ENCODE measurements around the gene EOLA1. TPM values are rescaled to one million over a fixed set of nuclear protein-coding genes. Genes with fewer than 3 reads are reported as not detected.
"Not testable (repeated sequence)": the region's sequence is repeated elsewhere in the genome, so short reads cannot be mapped to it uniquely, and the experiment has no call there.

The EOLA1 gene
- total RNA-seq, 1 donor from 2014 or later: 17.8 TPM

DNA sequence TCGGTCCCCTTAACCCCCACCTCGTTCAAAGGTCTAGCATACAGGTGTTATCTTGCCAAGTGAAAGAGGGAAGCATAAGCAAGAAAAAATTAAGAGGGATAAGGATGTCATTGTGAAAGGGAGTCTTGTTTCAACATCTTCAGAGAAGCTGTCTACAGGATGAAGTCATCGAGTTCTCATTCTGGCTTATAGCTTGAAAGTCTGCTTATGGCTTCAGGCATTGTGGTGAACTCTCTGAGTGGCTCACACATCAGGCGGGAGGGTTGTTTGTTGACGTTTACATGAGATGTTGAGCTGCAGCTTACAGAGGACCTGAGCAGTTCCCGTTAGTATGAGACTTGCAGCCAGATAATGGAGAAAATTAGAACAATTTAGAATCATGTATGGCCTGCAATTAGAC is 29.9 kb downstream of the EOLA1 start:
- no peak for DNase-seq (ENCODE audit: low spot score, unreplicated experiment)
- Mint-ChIP-seq H3K27me3 (no peaks in the 10 kb centered on the region), H3K36me3 (ENCODE audit: insufficient read depth) (no peaks in the 10 kb centered on the region), H3K27ac (no peak overlapping the region), H3K9me3 (ENCODE audit: low read depth) (no peaks in the 10 kb centered on the region), H3K4me3 (ENCODE audit: low read depth) (no peak overlapping the region), H3K4me1 (ENCODE audit: low read depth) (peaks cover 8% of the 10 kb centered on the region)
- TF ChIP-seq, protein P1, sequence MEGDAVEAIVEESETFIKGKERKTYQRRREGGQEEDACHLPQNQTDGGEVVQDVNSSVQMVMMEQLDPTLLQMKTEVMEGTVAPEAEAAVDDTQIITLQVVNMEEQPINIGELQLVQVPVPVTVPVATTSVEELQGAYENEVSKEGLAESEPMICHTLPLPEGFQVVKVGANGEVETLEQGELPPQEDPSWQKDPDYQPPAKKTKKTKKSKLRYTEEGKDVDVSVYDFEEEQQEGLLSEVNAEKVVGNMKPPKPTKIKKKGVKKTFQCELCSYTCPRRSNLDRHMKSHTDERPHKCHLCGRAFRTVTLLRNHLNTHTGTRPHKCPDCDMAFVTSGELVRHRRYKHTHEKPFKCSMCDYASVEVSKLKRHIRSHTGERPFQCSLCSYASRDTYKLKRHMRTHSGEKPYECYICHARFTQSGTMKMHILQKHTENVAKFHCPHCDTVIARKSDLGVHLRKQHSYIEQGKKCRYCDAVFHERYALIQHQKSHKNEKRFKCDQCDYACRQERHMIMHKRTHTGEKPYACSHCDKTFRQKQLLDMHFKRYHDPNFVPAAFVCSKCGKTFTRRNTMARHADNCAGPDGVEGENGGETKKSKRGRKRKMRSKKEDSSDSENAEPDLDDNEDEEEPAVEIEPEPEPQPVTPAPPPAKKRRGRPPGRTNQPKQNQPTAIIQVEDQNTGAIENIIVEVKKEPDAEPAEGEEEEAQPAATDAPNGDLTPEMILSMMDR (IDR thresholded peaks at IDR 0.05; ENCODE audit: unreplicated experiment): no peak

DNA sequence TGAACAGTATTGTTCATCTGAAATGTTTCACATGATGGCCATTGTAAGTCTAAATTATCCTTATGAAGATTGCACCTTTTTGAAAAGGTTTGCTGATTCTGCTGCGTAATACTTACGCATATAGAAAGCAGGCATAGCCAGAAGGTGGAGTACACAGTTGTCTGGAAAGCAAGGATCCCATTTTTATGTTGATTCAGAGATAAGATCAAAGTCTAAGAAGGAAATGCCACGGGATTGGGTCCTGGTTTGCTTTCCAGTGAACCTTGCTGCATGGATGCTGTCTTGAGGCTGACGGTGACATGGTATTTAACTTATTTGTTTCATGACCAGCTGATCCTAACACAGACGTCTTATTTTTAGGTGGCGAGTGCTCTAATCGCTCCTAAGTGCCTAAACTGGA is 31.0 kb downstream of the EOLA1 start:
- Mint-ChIP-seq H3K4me3 (ENCODE audit: low read depth) (no peak overlapping the region), H3K27me3 (no peaks in the 10 kb centered on the region), H3K9me3 (ENCODE audit: low read depth) (no peaks in the 10 kb centered on the region), H3K36me3 (ENCODE audit: insufficient read depth) (no peaks in the 10 kb centered on the region), H3K27ac (no peak overlapping the region), H3K4me1 (ENCODE audit: low read depth) (peaks cover 8% of the 10 kb centered on the region)
- DNase-seq (ENCODE audit: low spot score, unreplicated experiment): no peak
- TF ChIP-seq, protein P1 (IDR thresholded peaks at IDR 0.05; ENCODE audit: unreplicated experiment): no peak

GRCh38 chrX:149572743-149573142 is 31.9 kb downstream of the EOLA1 start:
- TF ChIP-seq, protein P1 (IDR thresholded peaks at IDR 0.05; ENCODE audit: unreplicated experiment): no peak
- H3K27me3 Mint-ChIP-seq: no peaks in the 10 kb centered on the region
- H3K4me3 Mint-ChIP-seq (ENCODE audit: low read depth): no peak overlapping the region

GRCh38 chrX:149573456-149573855 is 32.6 kb downstream of the EOLA1 start:
- not testable (repeated sequence) for H3K36me3 Mint-ChIP-seq (ENCODE audit: insufficient read depth); H3K4me1 Mint-ChIP-seq (ENCODE audit: low read depth); DNase-seq (ENCODE audit: low spot score, unreplicated experiment)

More at GRCh38 chrX:149572743-149573142, 31.9 kb downstream of the EOLA1 start:
- H3K9me3 Mint-ChIP-seq (ENCODE audit: low read depth): no peaks in the 10 kb centered on the region
- no peaks in the 10 kb centered on the region for H3K4me1 Mint-ChIP-seq (ENCODE audit: low read depth)
- no peak for DNase-seq (ENCODE audit: low spot score, unreplicated experiment)
- H3K27ac Mint-ChIP-seq: no peak overlapping the region
- no peaks in the 10 kb centered on the region for H3K36me3 Mint-ChIP-seq (ENCODE audit: insufficient read depth)

GRCh38 chrX:149585631-149586030 is 44.8 kb downstream of the EOLA1 start:
- H3K36me3 Mint-ChIP-seq (ENCODE audit: insufficient read depth); DNase-seq (ENCODE audit: low spot score, unreplicated experiment); H3K4me3 Mint-ChIP-seq (ENCODE audit: low read depth); H3K27me3 Mint-ChIP-seq; H3K27ac Mint-ChIP-seq; H3K4me1 Mint-ChIP-seq (ENCODE audit: low read depth); H3K9me3 Mint-ChIP-seq (ENCODE audit: low read depth): not testable (repeated sequence)

More at GRCh38 chrX:149573456-149573855, 32.6 kb downstream of the EOLA1 start:
- not testable (repeated sequence) for H3K4me3 Mint-ChIP-seq (ENCODE audit: low read depth); H3K9me3 Mint-ChIP-seq (ENCODE audit: low read depth); H3K27me3 Mint-ChIP-seq; H3K27ac Mint-ChIP-seq

- DNase-seq (ENCODE audit: low spot score, unreplicated experiment); H3K9me3 Mint-ChIP-seq (ENCODE audit: low read depth); H3K4me1 Mint-ChIP-seq (ENCODE audit: low read depth); H3K27ac Mint-ChIP-seq; H3K4me3 Mint-ChIP-seq (ENCODE audit: low read depth); H3K27me3 Mint-ChIP-seq; H3K36me3 Mint-ChIP-seq (ENCODE audit: insufficient read depth): not testable (repeated sequence)
Observed at GRCh38 chrX:149587359-149587758, 46.5 kb downstream of the EOLA1 start, which contains the start of gene MAGEA9B. MAGEA9B (minus strand) TSS chrX:149587459; CDS start chrX:149583179, 4,280 bp downstream.

GRCh38 chrX:149590993-149591392 is 50.2 kb downstream of the EOLA1 start:
- H3K4me1 Mint-ChIP-seq (ENCODE audit: low read depth); H3K27me3 Mint-ChIP-seq; H3K4me3 Mint-ChIP-seq (ENCODE audit: low read depth); H3K36me3 Mint-ChIP-seq (ENCODE audit: insufficient read depth); DNase-seq (ENCODE audit: low spot score, unreplicated experiment); H3K9me3 Mint-ChIP-seq (ENCODE audit: low read depth); H3K27ac Mint-ChIP-seq: not testable (repeated sequence)

DNA sequence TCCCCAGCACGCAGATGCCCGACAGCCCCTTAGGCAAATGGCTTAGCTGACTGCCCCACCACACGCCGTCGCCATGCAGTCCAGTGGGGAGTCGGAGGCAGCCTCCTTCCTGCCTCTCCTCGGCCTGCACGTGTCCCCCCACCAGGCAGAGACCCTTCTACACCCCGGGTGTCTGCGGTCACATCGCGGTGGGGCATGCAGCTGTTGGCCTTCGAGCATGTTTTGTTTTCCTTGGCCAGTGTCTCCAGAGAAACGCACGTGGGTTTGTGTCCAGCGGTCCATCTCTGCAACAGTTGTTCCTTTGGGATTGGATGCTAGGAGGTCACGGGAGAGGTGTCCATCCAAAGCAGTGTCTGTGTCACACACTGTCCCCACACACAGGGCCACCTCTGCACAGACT is 54.4 kb downstream of the EOLA1 start, which contains the start of gene HSFX2:
Gene HSFX2 (minus strand): TSS at position 101 of the 400 bp plus-strand sequence. CDS start 614 bp downstream, outside the sequence.
- H3K9me3 Mint-ChIP-seq (ENCODE audit: low read depth): not testable (repeated sequence)

DNA sequence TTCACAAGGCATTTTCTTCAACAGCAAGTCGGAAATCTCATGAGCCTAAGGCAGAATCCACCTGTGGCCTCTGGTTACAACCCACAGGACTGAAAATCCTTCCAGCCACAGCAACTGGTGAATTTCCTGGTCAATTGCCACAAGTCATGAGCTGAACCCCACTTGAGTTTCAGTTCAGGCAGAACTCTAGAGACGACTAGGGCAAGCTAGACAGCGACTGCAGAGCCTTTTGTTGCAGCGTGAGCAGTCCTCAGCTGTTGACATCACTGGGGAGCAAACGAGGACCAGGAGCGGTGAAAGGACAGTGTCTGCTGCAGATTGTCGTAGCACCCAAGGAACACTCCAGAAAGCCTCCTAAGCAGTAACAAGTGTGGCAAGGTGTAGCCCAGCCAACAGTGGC is 55.1 kb downstream of the EOLA1 start:
- not testable (repeated sequence) for H3K9me3 Mint-ChIP-seq (ENCODE audit: low read depth); H3K4me1 Mint-ChIP-seq (ENCODE audit: low read depth); DNase-seq (ENCODE audit: low spot score, unreplicated experiment); H3K27ac Mint-ChIP-seq; H3K36me3 Mint-ChIP-seq (ENCODE audit: insufficient read depth); H3K27me3 Mint-ChIP-seq; H3K4me3 Mint-ChIP-seq (ENCODE audit: low read depth)

More for the DNA sequence above, 54.4 kb downstream of the EOLA1 start, which contains the start of gene HSFX2:
- not testable (repeated sequence) for DNase-seq (ENCODE audit: low spot score, unreplicated experiment); H3K4me3 Mint-ChIP-seq (ENCODE audit: low read depth); H3K4me1 Mint-ChIP-seq (ENCODE audit: low read depth); H3K36me3 Mint-ChIP-seq (ENCODE audit: insufficient read depth); H3K27ac Mint-ChIP-seq; H3K27me3 Mint-ChIP-seq

All from progenitor cell of endocrine pancreas (in vitro differentiated cells).